Lower leg skin (tissue), 3 donors: ENCODE data around the gene YPEL3.

ENCODE experiments used
- CTCF ChIP-seq, 3 donors: fragments of 450-650 bp; IDR thresholded peaks; one replicate each; pipeline ENCODE4 v1.5.1; 2016; ENCODE audit warnings: antibody characterized with exemption in 3 of 3, mild to moderate bottlenecking in 3 of 3, moderate library complexity in 2 of 3
- POLR2A ChIP-seq, 2 donors: fragments of 450-650 bp; IDR thresholded peaks; one replicate each; pipeline ENCODE4 v1.6.1; 2016 to 2017; ENCODE audit warnings: antibody characterized with exemption in 2 of 2, mild to moderate bottlenecking in 1 of 2, moderate library complexity in 1 of 2

GRCh38 chr16:30127993-30128392 is 32.0 kb upstream of the YPEL3 start:
- no peak for TF ChIP-seq POLR2A (IDR thresholded peaks at IDR 0.05)
- no peak for TF ChIP-seq CTCF (IDR thresholded peaks at IDR 0.05)
